HG02884 (cell line): ENCODE data around the gene NRP2.

Experiments used
- ATAC-seq: cut with Tn5 transposase; IDR thresholded peaks from one replicate; pipeline ENCODE4 v1.9.1; 2021; ENCODE audit warnings: mild to moderate bottlenecking, moderate library complexity; ENCODE audit not compliant: unreplicated experiment

Gene NRP2

DNA sequence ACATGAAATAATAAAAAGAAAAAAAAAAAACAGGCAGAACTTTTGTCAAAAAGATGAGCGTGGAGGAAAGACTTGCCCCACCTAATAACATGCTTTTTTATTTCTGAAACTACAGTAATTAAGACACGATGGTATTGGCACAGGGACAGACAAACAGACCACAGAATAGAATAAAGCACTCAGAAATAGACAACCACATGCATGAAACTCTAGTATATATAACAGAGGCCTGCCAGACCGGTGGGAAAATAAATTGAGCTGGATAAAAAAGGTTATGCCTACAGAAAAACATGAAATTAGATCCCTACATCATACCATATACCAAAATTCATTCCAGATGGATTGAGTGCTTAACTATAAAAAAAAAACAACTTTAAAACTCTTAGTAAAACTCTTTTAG, 163.1 kb downstream of the NRP2 start:
- ATAC-seq: no peak
